Coronary artery (tissue), 2 donors: Measurements from ENCODE around the gene SERPINC1.
"Not testable (repeated sequence)": the region's sequence is repeated elsewhere in the genome, so short reads cannot be mapped to it uniquely, and the experiment has no call there.

Experiments used
- DNase-seq: peaks from one replicate; pipeline ENCODE4 v3.0.0-alpha.2; 2017; ENCODE audit warnings: low spot score
- H3K27ac ChIP-seq, 2 donors: fragments of 200-600 bp; sonication (generic); one replicate each; pipeline ENCODE4 v1.5.1; 2016 to 2019
- H3K4me3 ChIP-seq: fragments of 200-600 bp; sonication (generic); 2 replicates; pipeline ENCODE4 v1.5.1; 2016; ENCODE audit warnings: mild to moderate bottlenecking, moderate library complexity
- CTCF ChIP-seq: fragments of 200-600 bp; sonication (generic); IDR thresholded peaks from one replicate; pipeline ENCODE4 v1.5.1; 2019; ENCODE audit warnings: antibody characterized with exemption

SERPINC1 gene

GRCh38 chr1:173863224-173864161, 53.6 kb downstream of the SERPINC1 start:
- DNase-seq = no peak
- no peak overlapping the region for H3K4me3 ChIP-seq
- H3K27ac ChIP-seq = no peak overlapping the region
- no peak for TF ChIP-seq CTCF

GRCh38 chr1:173862769-173863223, 54.3 kb downstream of the SERPINC1 start:
- no peak for TF ChIP-seq CTCF
- H3K27ac ChIP-seq = no peak overlapping the region
- no peak for DNase-seq
- H3K4me3 ChIP-seq = no peak overlapping the region

GRCh38 chr1:173862146-173862768, 54.9 kb downstream of the SERPINC1 start:
- not testable (repeated sequence) for DNase-seq, H3K27ac ChIP-seq, H3K4me3 ChIP-seq

GRCh38 chr1:173861731-173862145, 55.4 kb downstream of the SERPINC1 start:
- DNase-seq = no peak
- Histone ChIP-seq H3K4me3 (no peak overlapping the region), H3K27ac (no peak overlapping the region)
- TF ChIP-seq CTCF = no peak

- no peak for DNase-seq
- no peak for TF ChIP-seq CTCF
- Histone ChIP-seq H3K27ac (no peak overlapping the region), H3K4me3 (no peak overlapping the region)
Measured at GRCh38 chr1:173860065-173860464, 57.1 kb downstream of the SERPINC1 start.

- not testable (repeated sequence) for DNase-seq, H3K27ac ChIP-seq, H3K4me3 ChIP-seq
Measured at GRCh38 chr1:173859547-173859946, 57.6 kb downstream of the SERPINC1 start.

GRCh38 chr1:173857363-173857917, 59.7 kb downstream of the SERPINC1 start:
- DNase-seq = no peak
- Histone ChIP-seq H3K4me3 (no peak overlapping the region), H3K27ac (no peak overlapping the region)
- TF ChIP-seq CTCF = no peak
